ENCODE measurements around the gene PPP1R15B. TPM values are rescaled to one million over a fixed set of nuclear protein-coding genes. Genes with fewer than 3 reads are reported as not detected.
A peak's percentile ranks its signal among the peaks of the same experiment; 100 is the strongest.

The PPP1R15B gene
- total and polyA plus RNA-seq, 11 donors, result 8.1 to 29.8 (median 25.9) TPM

- Histone ChIP-seq H3K9me3 (no peaks in the 10 kb centered on the region), H3K4me3 (peak overlapping the region; percentile 18 to 65 (median 55)), H3K27ac (no peak overlapping the region), H3K36me3 (no peaks in the 10 kb centered on the region), H3K4me1 (peaks cover 0 to 18% (median 11%) of the 10 kb centered on the region in 12 donors), H3K27me3 (peaks cover 3 to 40% (median 17%) of the 10 kb centered on the region in 9 donors)
- intact Hi-C loops (cut with DNase I), result no loop called here
- DNase-seq, result no peak
- 66 to 79% (median 73%) methylated on average over 22 to 28 of the region's 28 CpGs for WGBS, 4 donors
- TF ChIP-seq CTCF (IDR thresholded peaks at IDR 0.05) (no peak), POLR2A (IDR thresholded peaks at IDR 0.05) (no peak)
- peak in 3 of 4 donors; percentile 23 to 57 (median 53) for ATAC-seq
Observed at GRCh38 chr1:204376919-204377799, 34.5 kb downstream of the PPP1R15B start.

- Histone ChIP-seq H3K4me3 (no peak overlapping the region), H3K36me3 (no peaks in the 10 kb centered on the region), H3K9me3 (no peaks in the 10 kb centered on the region), H3K27me3 (peaks cover 3 to 40% (median 17%) of the 10 kb centered on the region in 9 donors), H3K4me1 (peaks cover 0 to 18% (median 11%) of the 10 kb centered on the region in 12 donors), H3K27ac (no peak overlapping the region)
- no peak for ATAC-seq
- intact Hi-C loops (cut with DNase I), result no loop called here
- 73 to 88% (median 81%) methylated on average over 6 of the region's 6 CpGs for WGBS, 4 donors
- no peak for DNase-seq
- TF ChIP-seq POLR2A (IDR thresholded peaks at IDR 0.05), result no peak
- TF ChIP-seq CTCF (IDR thresholded peaks at IDR 0.05), result no peak
Observed at GRCh38 chr1:204376465-204376864, 35.2 kb downstream of the PPP1R15B start.

GRCh38 chr1:204373911-204374310 lies 37.7 kb downstream of the PPP1R15B start:
- Histone ChIP-seq H3K9me3 (no peaks in the 10 kb centered on the region), H3K4me3 (no peak overlapping the region), H3K36me3 (no peaks in the 10 kb centered on the region), H3K4me1 (peaks cover 0 to 18% (median 11%) of the 10 kb centered on the region in 12 donors), H3K27me3 (peaks cover 3 to 36% (median 17%) of the 10 kb centered on the region in 9 donors), H3K27ac (no peak overlapping the region)
- intact Hi-C loops (cut with DNase I), result no loop called here
- DNase-seq (no peak), ATAC-seq (no peak)
- 51 to 56% (median 52%) methylated on average over 4 of the region's 4 CpGs for whole genome bisulfite sequencing, 4 donors
- TF ChIP-seq CTCF (IDR thresholded peaks at IDR 0.05), result no peak
- no peak for TF ChIP-seq POLR2A (IDR thresholded peaks at IDR 0.05)

- no peaks in the 10 kb centered on the region for H3K36me3 ChIP-seq
- no peaks in the 10 kb centered on the region for H3K9me3 ChIP-seq
- TF ChIP-seq CTCF (IDR thresholded peaks at IDR 0.05), result no peak
- no peak for TF ChIP-seq POLR2A (IDR thresholded peaks at IDR 0.05)
- intact Hi-C loops (cut with DNase I), result no loop called here
- H3K27ac ChIP-seq, result no peak overlapping the region
- no peaks in the 10 kb centered on the region for H3K4me1 ChIP-seq
- peaks cover 0 to 4% (median 0%) of the 10 kb centered on the region in 9 donors for H3K27me3 ChIP-seq
- H3K4me3 ChIP-seq, result no peak overlapping the region
- ATAC-seq, result no peak
- WGBS, 4 donors, result 86 to 90% (median 87%) methylated on average over 10 of the region's 10 CpGs
- DNase-seq, result no peak
Observed at GRCh38 chr1:204370176-204370575, 41.4 kb downstream of the PPP1R15B start.

Data from heart left ventricle (tissue), 16 donors.